OCI-M2 (cell line): Measurements from ENCODE around the gene NEDD4L.

ENCODE experiments used
- DNase-seq: peaks from one replicate; lab custom pipeline; 2025; ENCODE audit not compliant: unreplicated experiment; lab: John Stamatoyannopoulos, UW

The NEDD4L gene

GRCh38 chr18:58285449-58286130, 241.6 kb downstream of the NEDD4L start:
- no peak for DNase-seq

GRCh38 chr18:58286632-58287352, 242.8 kb downstream of the NEDD4L start:
- no peak for DNase-seq

- DNase-seq, result no peak
Measured at GRCh38 chr18:58287353-58288274, 243.6 kb downstream of the NEDD4L start.

GRCh38 chr18:58288921-58289797, 245.1 kb downstream of the NEDD4L start:
- no peak for DNase-seq

GRCh38 chr18:58290116-58290695, 246.2 kb downstream of the NEDD4L start:
- no peak for DNase-seq

GRCh38 chr18:58291131-58291530, 247.1 kb downstream of the NEDD4L start:
- no peak for DNase-seq

- DNase-seq, result no peak
Measured at GRCh38 chr18:58292638-58293037, 248.6 kb downstream of the NEDD4L start.

GRCh38 chr18:58297198-58297597, 253.2 kb downstream of the NEDD4L start:
- DNase-seq, result no peak

- DNase-seq, result no peak
Measured at GRCh38 chr18:58298251-58299134, 254.5 kb downstream of the NEDD4L start.

- DNase-seq, result no peak
Measured at GRCh38 chr18:58299135-58299473, 255.1 kb downstream of the NEDD4L start.

GRCh38 chr18:58299936-58300335, 255.9 kb downstream of the NEDD4L start:
- DNase-seq, result no peak

- DNase-seq, result no peak
Measured at GRCh38 chr18:58300867-58301266, 256.8 kb downstream of the NEDD4L start.

- DNase-seq, result no peak
Measured at GRCh38 chr18:58302811-58303210, 258.8 kb downstream of the NEDD4L start.

- no peak for DNase-seq
Measured at GRCh38 chr18:58303363-58303762, 259.3 kb downstream of the NEDD4L start.

GRCh38 chr18:58305792-58306191, 261.8 kb downstream of the NEDD4L start:
- DNase-seq, result no peak

- no peak for DNase-seq
Measured at GRCh38 chr18:58307441-58307840, 263.4 kb downstream of the NEDD4L start.

- DNase-seq, result no peak
Measured at GRCh38 chr18:58308463-58308862, 264.4 kb downstream of the NEDD4L start.

- DNase-seq, result no peak
Measured at GRCh38 chr18:58309099-58309498, 265.1 kb downstream of the NEDD4L start.

GRCh38 chr18:58309610-58310239, 265.7 kb downstream of the NEDD4L start:
- no peak for DNase-seq
